Gastrocnemius medialis (tissue), 4 donors: ENCODE data around the gene MS4A4E. TPM values are rescaled to one million over a fixed set of nuclear protein-coding genes. Genes with fewer than 3 reads are reported as not detected.

ENCODE experiments used
- ATAC-seq, 2 donors: fragments of 150-250 bp; one replicate each; pipeline ENCODE4 v1.9.1; 2016
- DNase-seq, 2 donors: peaks; one replicate each; pipeline ENCODE4 v3.0.0-alpha.2; 2019
- H3K27ac ChIP-seq, 4 donors: fragments of 200-600 bp; sonication (generic); 1 replicate in 1 of 4; 2 replicates in 3 of 4; pipeline ENCODE4 v1.5.1; 2016 to 2018; ENCODE audit warnings: mild to moderate bottlenecking in 2 of 4, moderate library complexity in 1 of 4
- H3K27me3 ChIP-seq, 3 donors: fragments of 200-600 bp; sonication (generic) in 2 of 3; 1 replicate in 1 of 3; 2 replicates in 2 of 3; pipeline versions ENCODE4 v1.5.1 to v1.6.0; 2016 to 2019; ENCODE audit warnings: mild to moderate bottlenecking in 1 of 3, moderate library complexity in 1 of 3
- H3K36me3 ChIP-seq, 2 donors: fragments of 200-600 bp; sonication (generic) in 1 of 2; one replicate each; pipeline ENCODE4 v1.5.1; 2017 to 2018
- H3K4me1 ChIP-seq, 2 donors: fragments of 200-600 bp; sonication (generic) in 1 of 2; one replicate each; pipeline ENCODE4 v1.5.1; 2016 to 2017; ENCODE audit warnings: mild to moderate bottlenecking in 2 of 2
- H3K4me3 ChIP-seq, 4 donors: fragments of 200-600 bp; sonication (generic) in 3 of 4; 1 replicate in 1 of 4; 2 replicates in 3 of 4; pipeline ENCODE4 v1.5.1; 2016 to 2019; ENCODE audit warnings: mild to moderate bottlenecking in 2 of 4
- H3K9me3 ChIP-seq, 3 donors: fragments of 200-600 bp; sonication (generic) in 2 of 3; 1 replicate in 1 of 3; 2 replicates in 2 of 3; pipeline ENCODE4 v1.5.1; 2016 to 2019
- POLR2A ChIP-seq, 2 donors: fragments of 450-650 bp; IDR thresholded peaks; one replicate each; pipeline ENCODE4 v1.6.1; 2017; ENCODE audit warnings: antibody characterized with exemption in 2 of 2, mild to moderate bottlenecking in 2 of 2, moderate library complexity in 2 of 2
- in situ Hi-C, 4 donors: fragments of 200-750 bp; cut with MboI; loops; one replicate each; pipeline versions ENCODE4 v1.15.0 to v1.8.0; 2017; ENCODE audit warnings: low sequenced_read_pairs in 4 of 4
- intact Hi-C: fragments of 100-400 bp; cut with DNase I; formaldehyde crosslinking; loops from one replicate; pipeline ENCODE4 v1.15.1; 2023; ENCODE audit warnings: low total_unique reads
- total RNA-seq, 4 donors: library from RNA; depleted of rRNA; stranded (reverse); fragments of >200 nt; gene quantifications; one replicate each; pipeline versions ENCODE4 v1.1.0 to v1.2.3, GENCODE V29; 2016
- TF ChIP-seq, protein P1 (sequence below), 5 experiments: fragments of 450-650 bp in 3 of 5; fragments of 200-600 bp in 2 of 5; sonication (generic) in 2 of 5; IDR thresholded peaks in 4 of 5; conservative IDR thresholded peaks in 1 of 5; 1 replicate in 4 of 5; 2 replicates in 1 of 5; pipeline ENCODE4 v1.5.1; 2016 to 2019; ENCODE audit warnings: antibody characterized with exemption in 5 of 5, mild to moderate bottlenecking in 3 of 5, moderate library complexity in 3 of 5

MS4A4E gene
- total RNA-seq, 4 donors from 2014 or later = 2.8 TPM; not detected in 3

DNA sequence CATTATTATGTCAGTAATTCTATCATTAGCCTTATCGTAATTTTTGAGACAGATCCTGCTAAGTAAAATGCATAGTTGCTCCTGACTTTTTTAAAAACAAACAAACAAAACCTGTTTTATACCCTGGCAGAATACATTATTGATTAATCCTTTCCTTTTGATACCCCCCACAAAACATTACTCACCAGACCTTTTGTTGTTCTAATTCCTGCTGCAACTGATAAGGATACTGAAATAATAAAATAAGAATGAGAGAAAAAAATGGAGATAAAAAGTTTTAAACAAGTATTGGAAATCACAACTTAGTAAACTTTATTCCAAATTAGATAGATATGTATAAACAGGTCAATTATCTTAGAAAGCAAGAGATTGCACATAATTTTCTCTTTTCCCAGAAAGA lies 28.6 kb downstream of the MS4A4E start:
- H3K27ac ChIP-seq = no peak overlapping the region
- no peaks in the 10 kb centered on the region for H3K4me1 ChIP-seq
- no peaks in the 10 kb centered on the region for H3K36me3 ChIP-seq
- H3K4me3 ChIP-seq = no peak overlapping the region
- intact Hi-C loops (no loop called here), in situ Hi-C loops (no loop called here)
- TF ChIP-seq POLR2A (IDR thresholded peaks at IDR 0.05) = no peak
- TF ChIP-seq, protein P1, sequence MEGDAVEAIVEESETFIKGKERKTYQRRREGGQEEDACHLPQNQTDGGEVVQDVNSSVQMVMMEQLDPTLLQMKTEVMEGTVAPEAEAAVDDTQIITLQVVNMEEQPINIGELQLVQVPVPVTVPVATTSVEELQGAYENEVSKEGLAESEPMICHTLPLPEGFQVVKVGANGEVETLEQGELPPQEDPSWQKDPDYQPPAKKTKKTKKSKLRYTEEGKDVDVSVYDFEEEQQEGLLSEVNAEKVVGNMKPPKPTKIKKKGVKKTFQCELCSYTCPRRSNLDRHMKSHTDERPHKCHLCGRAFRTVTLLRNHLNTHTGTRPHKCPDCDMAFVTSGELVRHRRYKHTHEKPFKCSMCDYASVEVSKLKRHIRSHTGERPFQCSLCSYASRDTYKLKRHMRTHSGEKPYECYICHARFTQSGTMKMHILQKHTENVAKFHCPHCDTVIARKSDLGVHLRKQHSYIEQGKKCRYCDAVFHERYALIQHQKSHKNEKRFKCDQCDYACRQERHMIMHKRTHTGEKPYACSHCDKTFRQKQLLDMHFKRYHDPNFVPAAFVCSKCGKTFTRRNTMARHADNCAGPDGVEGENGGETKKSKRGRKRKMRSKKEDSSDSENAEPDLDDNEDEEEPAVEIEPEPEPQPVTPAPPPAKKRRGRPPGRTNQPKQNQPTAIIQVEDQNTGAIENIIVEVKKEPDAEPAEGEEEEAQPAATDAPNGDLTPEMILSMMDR (IDR thresholded peaks at IDR 0.05 in 4 of 5, conservative IDR thresholded peaks at IDR 0.05 in 1 of 5) = no peak
- DNase-seq (no peak), ATAC-seq (no peak)
- H3K27me3 ChIP-seq = no peaks in the 10 kb centered on the region
- no peaks in the 10 kb centered on the region for H3K9me3 ChIP-seq

DNA sequence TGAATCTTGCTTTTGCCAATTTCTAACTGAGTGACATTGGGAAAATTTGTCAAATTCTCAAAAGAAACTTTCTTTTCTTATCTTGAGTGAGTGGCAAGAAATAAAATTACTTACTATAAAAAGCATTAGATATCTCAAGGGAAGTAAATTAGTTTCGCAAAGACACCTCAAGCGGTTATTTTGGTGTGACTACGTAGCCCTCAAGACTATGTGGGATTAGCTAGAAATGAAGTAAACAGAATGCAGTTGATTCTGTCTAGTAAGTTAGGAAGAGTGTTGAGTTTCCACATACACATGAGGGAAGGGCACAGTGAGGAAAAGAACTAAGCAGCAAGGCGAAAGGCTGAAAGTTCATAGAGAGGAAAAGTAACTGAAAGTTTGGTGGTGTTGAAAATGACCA lies 31.7 kb downstream of the MS4A4E start:
- intact Hi-C loops = no loop called here
- Histone ChIP-seq H3K9me3 (no peaks in the 10 kb centered on the region), H3K27ac (no peak overlapping the region), H3K36me3 (no peaks in the 10 kb centered on the region), H3K4me3 (no peak overlapping the region), H3K4me1 (no peaks in the 10 kb centered on the region), H3K27me3 (no peaks in the 10 kb centered on the region)
- no peak for TF ChIP-seq POLR2A (IDR thresholded peaks at IDR 0.05)
- TF ChIP-seq, protein P1 (IDR thresholded peaks at IDR 0.05 in 4 of 5, conservative IDR thresholded peaks at IDR 0.05 in 1 of 5) = no peak
- no peak for DNase-seq
- ATAC-seq = no peak
- in situ Hi-C loops = no loop called here

DNA sequence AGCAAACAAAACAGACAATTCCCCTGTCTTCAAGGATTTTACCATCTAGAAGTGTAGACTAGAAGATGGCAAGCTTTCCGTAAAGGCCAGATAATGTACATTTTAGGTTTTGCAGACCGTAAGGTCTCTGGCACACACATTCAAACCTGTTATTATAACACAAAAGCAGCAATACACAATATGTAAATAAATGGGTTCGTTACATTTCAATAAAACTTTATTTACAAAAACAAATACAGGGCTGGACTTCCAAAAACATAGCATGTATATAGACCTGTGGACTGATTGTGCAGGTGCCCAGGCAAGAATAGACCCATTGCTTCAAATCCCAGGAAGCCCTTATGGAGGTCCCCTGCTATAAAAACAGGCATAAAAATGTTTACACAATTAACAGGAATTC lies 33.0 kb downstream of the MS4A4E start:
- intact Hi-C loops = no loop called here
- no peak for TF ChIP-seq POLR2A (IDR thresholded peaks at IDR 0.05)
- TF ChIP-seq, protein P1 (IDR thresholded peaks at IDR 0.05 in 4 of 5, conservative IDR thresholded peaks at IDR 0.05 in 1 of 5) = no peak
- ATAC-seq = no peak
- DNase-seq = no peak
- no peak overlapping the region for H3K27ac ChIP-seq
- H3K27me3 ChIP-seq = no peaks in the 10 kb centered on the region
- in situ Hi-C loops = no loop called here
- no peak overlapping the region for H3K4me3 ChIP-seq
- H3K9me3 ChIP-seq = no peaks in the 10 kb centered on the region
- H3K4me1 ChIP-seq = no peaks in the 10 kb centered on the region
- no peaks in the 10 kb centered on the region for H3K36me3 ChIP-seq

DNA sequence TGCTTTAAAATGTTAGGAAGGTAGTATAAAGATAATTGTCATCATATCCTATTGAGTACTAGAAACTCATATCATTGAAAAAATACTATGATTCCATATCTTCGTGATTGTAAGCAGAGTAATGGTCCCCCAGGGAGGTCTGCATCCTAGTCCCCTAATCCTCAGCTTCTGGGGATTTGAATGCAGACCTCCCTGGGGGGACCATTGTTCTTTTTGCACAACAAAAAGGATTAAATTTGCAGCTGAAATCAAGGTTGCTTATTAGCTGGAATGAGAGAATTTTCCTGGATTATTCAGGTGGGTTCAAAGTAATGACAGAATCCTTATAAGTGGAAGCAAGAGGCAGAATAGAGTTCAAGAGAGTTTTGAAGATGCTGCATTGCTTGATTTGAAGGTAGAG lies 34.0 kb downstream of the MS4A4E start:
- H3K27me3 ChIP-seq = no peaks in the 10 kb centered on the region
- H3K4me1 ChIP-seq = no peaks in the 10 kb centered on the region
- in situ Hi-C loops = no loop called here
- ATAC-seq (no peak), DNase-seq (no peak)
- intact Hi-C loops = no loop called here
- TF ChIP-seq POLR2A (IDR thresholded peaks at IDR 0.05) = no peak
- TF ChIP-seq, protein P1 (IDR thresholded peaks at IDR 0.05 in 4 of 5, conservative IDR thresholded peaks at IDR 0.05 in 1 of 5) = no peak
- H3K36me3 ChIP-seq = no peaks in the 10 kb centered on the region
- no peak overlapping the region for H3K4me3 ChIP-seq
- H3K9me3 ChIP-seq = no peaks in the 10 kb centered on the region
- H3K27ac ChIP-seq = no peak overlapping the region

DNA sequence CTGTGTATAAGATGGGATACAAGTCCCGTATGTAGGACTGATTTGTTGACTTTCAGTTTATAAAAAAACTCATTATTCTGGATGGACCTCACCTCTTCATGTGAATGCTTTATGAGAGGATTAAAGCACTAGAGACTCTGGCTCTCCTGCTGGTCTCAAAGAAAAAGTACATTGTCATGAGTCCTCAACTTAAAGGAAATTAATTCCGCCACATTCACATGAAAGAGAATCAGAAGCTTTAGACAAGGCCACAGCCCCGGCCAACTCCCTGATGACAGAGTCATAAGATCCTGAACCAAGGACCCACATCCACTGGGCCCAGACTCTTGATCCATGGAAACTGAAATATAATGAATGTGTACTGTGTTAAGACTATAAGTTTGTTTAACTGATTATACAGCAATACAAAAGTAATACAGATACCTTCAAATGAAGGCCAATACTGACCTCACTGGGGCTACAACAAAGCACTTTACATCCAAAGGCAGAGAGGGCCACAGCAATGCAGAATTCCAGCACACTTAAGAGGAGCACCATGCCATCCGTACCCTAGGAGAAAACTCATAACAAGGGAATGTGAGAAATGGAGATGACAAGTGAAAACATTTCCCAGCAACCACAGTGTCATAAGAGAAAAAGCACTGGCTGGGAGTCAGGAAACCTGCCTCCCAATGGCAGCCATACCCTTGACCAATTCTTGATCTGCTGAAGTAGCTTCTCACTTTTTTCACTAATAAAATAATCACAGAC lies 34.6 kb downstream of the MS4A4E start:
- Histone ChIP-seq H3K27me3 (no peaks in the 10 kb centered on the region), H3K27ac (no peak overlapping the region), H3K4me1 (no peaks in the 10 kb centered on the region), H3K36me3 (no peaks in the 10 kb centered on the region), H3K4me3 (no peak overlapping the region), H3K9me3 (no peaks in the 10 kb centered on the region)
- in situ Hi-C loops (no loop called here), intact Hi-C loops (no loop called here)
- ATAC-seq = no peak
- TF ChIP-seq, protein P1 (IDR thresholded peaks at IDR 0.05 in 4 of 5, conservative IDR thresholded peaks at IDR 0.05 in 1 of 5) = no peak
- no peak for TF ChIP-seq POLR2A (IDR thresholded peaks at IDR 0.05)
- no peak for DNase-seq
